T-helper 2 cell treated with Interferon-gamma antibody and Interleukin-4, amounts not matched to agents 5 μg/mL and 100 μg/mL, for 36 hours (primary cell): ENCODE results near the gene COL5A1.

Source experiments
- DNase-seq: peaks from one replicate; pipeline ENCODE4 v3.0.0; 2021; ENCODE audit warnings: low spot score
- H3K27ac Mint-ChIP-seq: one replicate; pipeline ENCODE4 v1.8.0; 2021; ENCODE audit warnings: mild to moderate bottlenecking, mixed read lengths
- H3K27me3 Mint-ChIP-seq: one replicate; pipeline ENCODE4 v1.8.0; 2021; ENCODE audit warnings: low read depth, mixed read lengths
- H3K36me3 Mint-ChIP-seq: one replicate; pipeline ENCODE4 v1.8.0; 2021; ENCODE audit warnings: low read depth, mixed read lengths
- H3K4me1 Mint-ChIP-seq: one replicate; pipeline ENCODE4 v1.8.0; 2021; ENCODE audit warnings: low read depth, mixed read lengths
- H3K4me3 Mint-ChIP-seq: one replicate; pipeline ENCODE4 v1.8.0; 2022; ENCODE audit warnings: mild to moderate bottlenecking, moderate library complexity, mixed read lengths
- H3K9me3 Mint-ChIP-seq: one replicate; pipeline ENCODE4 v1.8.0; 2021; ENCODE audit warnings: mixed read lengths

COL5A1 gene

DNA sequence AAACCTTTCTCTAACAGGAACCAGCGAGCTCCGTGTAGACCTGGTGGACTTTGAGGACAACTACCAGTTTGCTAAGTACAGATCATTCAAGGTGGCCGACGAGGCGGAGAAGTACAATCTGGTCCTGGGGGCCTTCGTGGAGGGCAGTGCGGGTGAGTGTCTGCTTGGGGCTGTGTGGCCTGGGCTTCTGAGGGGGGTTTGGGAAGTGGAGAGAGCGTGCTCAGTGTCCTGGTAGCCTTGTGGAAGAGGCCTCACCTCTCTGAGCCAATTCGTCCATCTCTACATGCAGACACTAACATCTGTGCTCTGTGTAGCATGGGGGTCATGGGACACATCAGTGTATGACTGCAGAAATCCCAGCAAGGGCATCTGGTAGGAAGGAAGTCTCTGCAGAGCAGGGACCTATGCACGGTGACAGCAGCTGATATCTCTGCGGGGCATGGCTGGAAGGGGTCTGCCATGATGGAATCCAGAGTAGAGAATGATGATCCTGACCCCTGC lies 244.9 kb downstream of the COL5A1 start:
- H3K36me3 Mint-ChIP-seq = no peaks in the 10 kb centered on the region
- peaks cover 2% of the 10 kb centered on the region for H3K27me3 Mint-ChIP-seq
- H3K27ac Mint-ChIP-seq = no peak overlapping the region
- no peak for DNase-seq
- H3K4me1 Mint-ChIP-seq = no peaks in the 10 kb centered on the region
- no peak overlapping the region for H3K4me3 Mint-ChIP-seq
- no peaks in the 10 kb centered on the region for H3K9me3 Mint-ChIP-seq

DNA sequence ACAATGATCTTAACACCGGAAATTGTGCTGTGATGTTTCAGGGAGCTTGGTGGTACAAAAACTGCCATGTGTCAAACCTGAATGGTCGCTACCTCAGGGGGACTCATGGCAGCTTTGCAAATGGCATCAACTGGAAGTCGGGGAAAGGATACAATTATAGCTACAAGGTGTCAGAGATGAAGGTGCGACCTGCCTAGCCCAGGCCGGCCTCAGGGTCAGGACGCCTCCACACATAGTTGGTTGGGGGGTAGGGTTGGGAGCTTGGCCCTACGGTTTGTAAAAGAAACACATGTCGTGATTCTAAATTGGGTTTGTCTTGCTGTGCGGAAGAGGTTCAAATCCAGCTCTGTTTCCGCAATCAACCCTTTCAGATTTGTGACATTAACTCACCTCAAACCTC lies 245.6 kb downstream of the COL5A1 start:
- Mint-ChIP-seq H3K9me3 (no peaks in the 10 kb centered on the region), H3K27ac (no peak overlapping the region), H3K36me3 (no peaks in the 10 kb centered on the region), H3K27me3 (peaks cover 2% of the 10 kb centered on the region), H3K4me3 (no peak overlapping the region), H3K4me1 (no peaks in the 10 kb centered on the region)
- DNase-seq = no peak

DNA sequence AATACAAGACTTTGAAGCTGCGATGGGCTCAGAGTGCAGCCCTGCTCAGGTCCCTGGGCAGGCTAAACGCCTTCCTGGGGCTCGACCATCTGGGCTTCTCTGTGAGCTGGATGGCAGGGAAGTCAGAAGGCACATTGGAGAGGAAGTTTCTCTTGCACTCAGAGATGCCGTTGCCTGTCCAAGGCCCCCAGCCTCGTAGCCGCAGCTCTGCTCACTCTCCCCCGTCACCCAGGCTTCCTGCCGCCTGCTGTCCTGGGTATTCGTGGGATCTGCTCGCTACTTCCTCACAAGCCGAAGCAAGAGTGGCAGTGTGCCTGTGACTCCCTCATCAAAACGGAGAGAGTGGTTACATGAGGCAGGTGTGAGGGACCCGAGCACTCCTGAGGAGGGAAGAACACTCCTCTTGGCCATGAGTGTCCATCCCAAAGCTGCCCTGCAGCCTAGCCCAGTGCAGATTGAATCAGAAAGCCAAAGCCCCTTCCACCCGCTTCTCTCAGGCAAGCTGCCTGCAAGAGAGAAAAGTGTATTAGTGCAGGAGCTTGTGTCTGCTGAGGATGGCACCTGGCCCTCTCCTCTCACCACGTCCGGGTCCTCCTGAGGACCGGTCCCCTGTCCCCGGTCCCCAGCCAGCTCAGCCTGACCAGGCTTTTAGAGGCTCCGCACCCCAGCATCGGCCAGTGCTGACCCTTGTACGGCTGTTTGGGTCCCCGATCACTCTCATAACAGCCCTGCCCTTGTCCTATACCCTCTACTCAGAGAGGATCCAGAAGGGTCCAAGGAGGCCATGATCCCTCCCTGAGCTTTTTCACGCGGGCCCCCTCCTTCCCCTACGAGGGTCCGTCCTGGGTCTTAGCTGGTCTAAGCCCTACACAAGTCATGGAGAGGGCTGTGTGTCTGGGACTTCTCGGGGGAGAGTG lies 246.3 kb downstream of the COL5A1 start:
- no peaks in the 10 kb centered on the region for H3K9me3 Mint-ChIP-seq
- H3K4me3 Mint-ChIP-seq = no peak overlapping the region
- no peak for DNase-seq
- H3K4me1 Mint-ChIP-seq = no peaks in the 10 kb centered on the region
- no peak overlapping the region for H3K27ac Mint-ChIP-seq
- H3K27me3 Mint-ChIP-seq = peaks cover 2% of the 10 kb centered on the region
- no peaks in the 10 kb centered on the region for H3K36me3 Mint-ChIP-seq

DNA sequence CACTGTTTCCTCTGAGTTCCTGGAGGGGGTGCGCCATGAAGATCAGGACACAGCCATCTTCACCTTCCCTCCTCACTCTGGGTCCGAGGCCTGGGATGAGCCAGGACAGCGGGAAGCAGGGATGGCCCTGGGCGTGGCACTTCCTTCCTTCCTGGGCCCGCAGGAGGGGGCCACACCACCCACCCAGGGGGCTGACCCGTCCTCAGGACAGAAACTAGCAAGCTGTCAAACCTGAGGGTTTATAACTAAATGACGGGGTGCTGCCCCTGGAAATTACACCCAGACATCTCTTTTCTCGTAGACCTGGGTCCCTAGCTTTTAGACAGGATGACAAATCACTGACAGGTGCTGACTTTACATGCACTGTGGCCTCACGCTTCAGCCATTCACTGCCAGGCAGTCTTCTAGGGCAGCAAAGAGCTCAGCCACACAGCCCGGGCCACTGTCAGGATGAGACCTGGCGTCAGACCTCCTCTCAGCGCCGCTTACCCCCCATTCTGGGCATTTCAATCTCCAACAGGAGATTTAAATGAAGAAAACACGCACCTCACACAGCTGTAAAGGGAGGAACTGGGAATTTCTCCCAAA lies 247.1 kb downstream of the COL5A1 start:
- no peak for DNase-seq
- Mint-ChIP-seq H3K4me3 (no peak overlapping the region), H3K9me3 (no peaks in the 10 kb centered on the region), H3K4me1 (no peaks in the 10 kb centered on the region), H3K27ac (no peak overlapping the region), H3K27me3 (peaks cover 2% of the 10 kb centered on the region), H3K36me3 (no peaks in the 10 kb centered on the region)

DNA sequence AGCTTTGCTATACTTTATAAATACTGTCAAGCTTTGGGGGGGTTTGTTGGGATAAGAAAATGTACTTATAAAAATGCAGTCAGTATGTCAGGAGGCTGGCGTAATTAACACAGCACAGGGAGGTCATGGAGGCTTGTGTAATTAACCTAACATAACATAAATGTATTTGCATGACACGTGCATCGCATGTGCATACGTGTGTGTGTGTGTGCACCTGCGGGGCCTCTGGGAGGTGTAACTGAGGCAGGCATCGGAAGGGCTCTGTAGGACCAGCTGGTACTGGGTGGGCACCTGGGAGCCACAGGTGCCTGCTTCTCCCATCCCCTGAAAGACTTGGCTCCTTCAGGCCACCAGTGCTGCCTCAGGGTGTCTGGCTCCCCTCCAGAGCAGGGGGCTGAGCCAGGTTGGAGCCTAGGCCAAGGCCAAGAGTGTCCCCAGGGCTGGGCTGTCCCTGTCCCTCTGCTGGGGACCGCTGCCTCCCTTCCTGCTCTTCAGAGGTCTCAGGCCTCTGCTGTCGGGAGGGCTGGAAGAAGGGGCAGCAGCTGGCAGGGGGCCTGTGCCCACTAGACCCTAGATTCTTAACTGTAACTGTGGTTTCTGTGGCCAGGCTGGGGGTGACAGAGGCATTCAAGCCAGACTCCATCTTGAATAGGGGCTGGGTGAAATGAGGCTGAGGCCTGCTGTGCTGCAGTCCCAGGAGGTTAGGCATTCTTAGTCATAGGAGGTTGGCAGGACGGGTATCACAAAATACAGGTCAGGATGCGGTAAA lies 248.0 kb downstream of the COL5A1 start:
- no peak for DNase-seq
- Mint-ChIP-seq H3K4me3 (no peak overlapping the region), H3K4me1 (no peaks in the 10 kb centered on the region), H3K9me3 (no peaks in the 10 kb centered on the region), H3K27me3 (peaks cover 2% of the 10 kb centered on the region), H3K36me3 (no peaks in the 10 kb centered on the region), H3K27ac (no peak overlapping the region)

DNA sequence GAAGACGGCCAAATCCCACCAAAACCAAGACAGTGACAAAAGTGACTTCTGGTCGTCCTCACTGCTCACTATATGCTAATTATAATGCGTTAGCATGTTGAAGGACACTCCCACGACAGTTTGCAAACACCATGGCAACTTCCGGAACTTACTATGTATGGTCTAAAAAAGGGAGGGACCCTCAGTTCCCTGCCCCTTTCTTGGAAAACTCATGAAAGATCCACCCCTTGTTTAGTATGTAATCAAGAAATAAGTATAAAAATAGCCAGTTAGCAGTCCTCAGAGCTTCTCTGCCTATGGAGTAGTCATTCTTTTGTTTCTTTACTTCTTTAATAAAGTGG lies 248.5 kb downstream of the COL5A1 start:
- Mint-ChIP-seq H3K27me3 (peaks cover 2% of the 10 kb centered on the region), H3K9me3 (peaks cover 2% of the 10 kb centered on the region), H3K4me1 (no peaks in the 10 kb centered on the region), H3K36me3 (no peaks in the 10 kb centered on the region), H3K27ac (no peak overlapping the region), H3K4me3 (no peak overlapping the region)
- DNase-seq = no peak

DNA sequence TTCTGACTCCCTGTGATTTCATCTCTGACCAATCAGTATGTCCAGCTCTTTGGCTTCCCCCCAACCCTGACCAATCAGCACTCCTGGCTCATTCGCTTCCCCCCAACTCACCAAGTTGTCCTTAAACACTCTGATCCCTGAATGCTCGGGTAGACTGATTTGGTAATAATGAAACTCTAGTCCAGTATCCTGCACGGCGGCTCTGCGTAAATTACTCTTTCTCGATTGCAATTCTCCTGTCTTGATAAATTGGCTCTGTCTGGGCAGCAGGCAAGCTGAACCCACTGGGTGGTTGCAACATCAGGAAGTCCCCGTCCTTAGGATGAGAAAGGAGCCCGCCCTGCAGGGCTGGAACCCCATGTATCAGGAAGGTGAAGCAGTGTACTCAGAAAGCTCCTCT lies 249.4 kb downstream of the COL5A1 start:
- H3K27me3 Mint-ChIP-seq = peaks cover 4% of the 10 kb centered on the region
- no peaks in the 10 kb centered on the region for H3K4me1 Mint-ChIP-seq
- no peak for DNase-seq
- H3K4me3 Mint-ChIP-seq = no peak overlapping the region
- H3K36me3 Mint-ChIP-seq = no peaks in the 10 kb centered on the region
- H3K27ac Mint-ChIP-seq = no peak overlapping the region
- H3K9me3 Mint-ChIP-seq = peaks cover 7% of the 10 kb centered on the region

DNA sequence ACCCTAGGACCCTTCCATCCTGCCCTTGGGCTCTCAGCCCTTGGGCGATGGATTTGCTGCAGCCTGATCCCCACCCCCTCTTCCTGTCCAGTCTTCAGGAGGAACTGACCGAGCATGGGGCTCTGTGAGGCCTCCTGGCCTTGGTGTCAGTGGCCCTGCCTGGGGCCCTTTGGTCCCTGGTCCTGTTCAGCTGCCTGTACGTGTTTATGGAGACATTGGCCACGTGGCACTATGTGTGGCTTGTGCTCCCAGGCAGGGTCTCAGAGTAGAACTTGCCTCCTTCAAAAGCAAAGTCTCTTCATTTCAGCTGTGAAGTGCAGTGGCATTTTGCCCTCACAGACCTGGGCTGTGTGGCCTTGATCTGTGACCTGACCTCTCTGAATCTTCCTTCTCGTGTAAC lies 250.1 kb downstream of the COL5A1 start:
- Mint-ChIP-seq H3K9me3 (peaks cover 7% of the 10 kb centered on the region), H3K27me3 (peaks cover 4% of the 10 kb centered on the region), H3K4me3 (no peak overlapping the region), H3K4me1 (no peaks in the 10 kb centered on the region), H3K36me3 (no peaks in the 10 kb centered on the region), H3K27ac (no peak overlapping the region)
- no peak for DNase-seq

DNA sequence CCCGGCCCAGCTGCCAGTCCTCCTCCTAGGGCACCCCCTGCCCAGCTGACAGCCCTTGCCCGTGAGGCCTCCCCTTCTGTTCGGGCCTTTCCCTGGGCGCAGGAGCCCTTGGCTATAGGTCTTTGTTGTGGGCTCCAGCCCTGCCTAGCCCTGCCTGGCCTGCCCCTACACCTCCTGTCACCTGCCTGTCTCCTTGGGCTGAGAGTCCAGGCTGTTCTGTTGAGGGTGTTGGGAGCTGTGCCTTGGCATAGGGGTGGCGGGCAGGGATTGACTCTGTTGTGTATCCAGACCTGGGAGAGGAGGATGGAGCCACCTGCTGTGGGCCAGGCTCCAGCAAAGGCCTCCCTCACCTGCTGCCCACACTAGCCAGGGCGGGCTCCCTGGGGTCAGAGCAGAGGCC lies 250.6 kb downstream of the COL5A1 start:
- no peak for DNase-seq
- peaks cover 7% of the 10 kb centered on the region for H3K9me3 Mint-ChIP-seq
- H3K4me1 Mint-ChIP-seq = no peaks in the 10 kb centered on the region

DNA sequence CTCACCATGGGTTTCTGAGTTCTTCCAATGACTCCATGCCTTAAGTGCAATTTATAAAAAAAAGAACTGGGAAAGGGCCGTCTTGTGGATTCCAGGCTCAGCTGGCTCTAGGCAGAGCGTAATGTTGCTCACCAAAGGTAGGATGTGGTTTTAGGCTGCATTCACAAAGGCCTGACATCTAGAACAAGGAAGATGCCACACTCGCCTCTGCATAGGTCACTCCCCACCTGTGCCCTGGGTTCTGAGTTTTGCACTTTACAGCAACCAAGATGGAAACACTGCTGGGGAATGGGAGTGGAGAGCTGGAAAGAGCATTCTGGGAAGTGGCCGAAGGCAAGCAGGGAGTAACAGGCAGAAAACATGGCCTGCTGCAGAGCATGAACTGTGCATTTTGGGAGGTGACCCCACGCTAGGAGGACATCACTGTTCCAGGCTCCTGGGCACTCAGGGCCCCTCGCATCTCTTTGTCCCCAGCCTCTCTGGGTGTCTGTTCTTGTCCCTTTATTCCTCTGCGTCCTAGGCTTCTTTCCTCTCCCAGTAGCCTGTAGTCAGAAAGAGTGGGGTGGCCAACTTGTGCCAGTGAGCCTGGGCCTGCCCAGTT lies 251.3 kb downstream of the COL5A1 start:
- no peaks in the 10 kb centered on the region for H3K4me1 Mint-ChIP-seq
- DNase-seq = no peak
- H3K9me3 Mint-ChIP-seq = peaks cover 7% of the 10 kb centered on the region
- no peaks in the 10 kb centered on the region for H3K36me3 Mint-ChIP-seq
- no peak overlapping the region for H3K27ac Mint-ChIP-seq
- no peak overlapping the region for H3K4me3 Mint-ChIP-seq
- peaks cover 2% of the 10 kb centered on the region for H3K27me3 Mint-ChIP-seq

More for the DNA sequence above, 250.6 kb downstream of the COL5A1 start:
- Mint-ChIP-seq H3K27me3 (peaks cover 4% of the 10 kb centered on the region), H3K36me3 (no peaks in the 10 kb centered on the region), H3K4me3 (no peak overlapping the region), H3K27ac (no peak overlapping the region)
